ENCODE measurements around the gene SLC39A10. TPM values are rescaled to one million over a fixed set of nuclear protein-coding genes. Genes with fewer than 3 reads are reported as not detected.

Gene SLC39A10
- total RNA-seq, 1 experiment from 2014 or later = 167 TPM

DNA sequence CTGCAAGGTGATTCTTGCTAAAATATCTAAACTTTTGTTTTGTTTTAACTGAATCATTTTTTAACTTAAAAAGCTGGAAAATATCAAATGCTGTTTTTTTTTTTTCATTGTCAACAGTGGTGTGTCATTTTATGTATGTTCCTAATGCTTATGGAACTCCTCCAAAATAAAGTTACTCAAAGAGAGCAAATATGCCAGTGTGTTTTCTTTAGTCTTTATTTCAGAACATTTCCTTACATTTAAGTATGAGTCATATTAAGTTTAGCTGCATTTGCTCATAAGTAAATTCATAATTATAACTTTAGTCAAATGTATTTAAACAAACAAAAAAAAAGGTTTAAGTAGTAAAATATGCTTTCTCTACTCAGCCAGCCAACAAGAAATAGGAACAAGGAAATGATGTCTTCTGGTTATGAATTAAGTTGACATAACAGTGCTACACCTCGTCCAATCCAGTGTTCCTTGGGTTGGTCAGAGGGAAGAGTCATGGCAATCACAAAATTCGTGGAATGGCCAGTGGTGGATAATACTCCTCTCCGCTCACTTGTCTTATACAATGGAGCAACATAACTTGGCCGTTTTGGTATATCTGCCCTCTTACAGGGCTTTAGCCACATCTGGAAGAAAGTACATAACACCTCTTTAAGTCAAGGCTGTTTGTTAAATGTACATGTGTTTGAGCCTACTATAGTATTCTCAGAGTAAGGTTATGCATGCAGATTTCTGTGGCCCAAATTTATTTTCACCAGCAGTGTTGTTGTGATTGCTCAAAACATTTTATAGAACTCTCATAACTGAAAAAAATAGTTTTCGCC lies 80.7 kb downstream of the SLC39A10 start (continued):
- no peak for TF ChIP-seq CBFB (CRISPR knock-in tag; IDR thresholded peaks at IDR 0.05; ENCODE audit: low read depth)
- no peak for TF ChIP-seq EMX1 (CRISPR knock-in tag; IDR thresholded peaks at IDR 0.05)
- TF ChIP-seq ZBTB21 (CRISPR knock-in tag; IDR thresholded peaks at IDR 0.05; ENCODE audit: borderline replicate concordance) = no peak

- no peaks in the 10 kb centered on the region for H3K4me1 Mint-ChIP-seq
- TF ChIP-seq ZNF263 (CRISPR knock-in tag; IDR thresholded peaks at IDR 0.05; ENCODE audit: low read depth) (no peak), USF1 (CRISPR knock-in tag; IDR thresholded peaks at IDR 0.05) (no peak), ZNF219 (CRISPR knock-in tag; IDR thresholded peaks at IDR 0.05; ENCODE audit: borderline replicate concordance) (no peak), ZBTB43 (CRISPR knock-in tag; IDR thresholded peaks at IDR 0.05) (no peak), ERG (CRISPR knock-in tag; IDR thresholded peaks at IDR 0.05) (no peak), FOXP4 (CRISPR knock-in tag; IDR thresholded peaks at IDR 0.05) (no peak), MXD4 (CRISPR knock-in tag; IDR thresholded peaks at IDR 0.05; ENCODE audit: borderline replicate concordance) (no peak), TCF7 (CRISPR knock-in tag; IDR thresholded peaks at IDR 0.05; ENCODE audit: low read depth) (no peak), NFATC4 (CRISPR knock-in tag; IDR thresholded peaks at IDR 0.05) (no peak), IRF2 (CRISPR knock-in tag; IDR thresholded peaks at IDR 0.05; ENCODE audit: borderline replicate concordance, low read depth) (no peak)
- TF ChIP-seq, protein P1, sequence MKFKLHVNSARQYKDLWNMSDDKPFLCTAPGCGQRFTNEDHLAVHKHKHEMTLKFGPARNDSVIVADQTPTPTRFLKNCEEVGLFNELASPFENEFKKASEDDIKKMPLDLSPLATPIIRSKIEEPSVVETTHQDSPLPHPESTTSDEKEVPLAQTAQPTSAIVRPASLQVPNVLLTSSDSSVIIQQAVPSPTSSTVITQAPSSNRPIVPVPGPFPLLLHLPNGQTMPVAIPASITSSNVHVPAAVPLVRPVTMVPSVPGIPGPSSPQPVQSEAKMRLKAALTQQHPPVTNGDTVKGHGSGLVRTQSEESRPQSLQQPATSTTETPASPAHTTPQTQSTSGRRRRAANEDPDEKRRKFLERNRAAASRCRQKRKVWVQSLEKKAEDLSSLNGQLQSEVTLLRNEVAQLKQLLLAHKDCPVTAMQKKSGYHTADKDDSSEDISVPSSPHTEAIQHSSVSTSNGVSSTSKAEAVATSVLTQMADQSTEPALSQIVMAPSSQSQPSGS (CRISPR knock-in tag; IDR thresholded peaks at IDR 0.05; ENCODE audit: borderline replicate concordance, low read depth) = no peak
- peaks cover 4% of the 10 kb centered on the region; the same call in 1 of the 2 replicates for H3K27me3 Mint-ChIP-seq (ENCODE audit: low read depth)
- ChIA-PET POLR2A (no interaction called here), CTCF (no interaction called here)
- no peak overlapping the region for H3K4me3 Mint-ChIP-seq
- no peak for DNase-seq (ENCODE audit: low spot score)
- H3K9me3 Mint-ChIP-seq = peaks cover 49% of the 10 kb centered on the region
- peaks cover 68% of the 10 kb centered on the region for H3K36me3 Mint-ChIP-seq
- ATAC-seq = no peak
- H3K27ac Mint-ChIP-seq = no peak overlapping the region
These were observed 84.2 kb downstream of the SLC39A10 start for GRCh38 chr2:195741191-195741590.

DNA sequence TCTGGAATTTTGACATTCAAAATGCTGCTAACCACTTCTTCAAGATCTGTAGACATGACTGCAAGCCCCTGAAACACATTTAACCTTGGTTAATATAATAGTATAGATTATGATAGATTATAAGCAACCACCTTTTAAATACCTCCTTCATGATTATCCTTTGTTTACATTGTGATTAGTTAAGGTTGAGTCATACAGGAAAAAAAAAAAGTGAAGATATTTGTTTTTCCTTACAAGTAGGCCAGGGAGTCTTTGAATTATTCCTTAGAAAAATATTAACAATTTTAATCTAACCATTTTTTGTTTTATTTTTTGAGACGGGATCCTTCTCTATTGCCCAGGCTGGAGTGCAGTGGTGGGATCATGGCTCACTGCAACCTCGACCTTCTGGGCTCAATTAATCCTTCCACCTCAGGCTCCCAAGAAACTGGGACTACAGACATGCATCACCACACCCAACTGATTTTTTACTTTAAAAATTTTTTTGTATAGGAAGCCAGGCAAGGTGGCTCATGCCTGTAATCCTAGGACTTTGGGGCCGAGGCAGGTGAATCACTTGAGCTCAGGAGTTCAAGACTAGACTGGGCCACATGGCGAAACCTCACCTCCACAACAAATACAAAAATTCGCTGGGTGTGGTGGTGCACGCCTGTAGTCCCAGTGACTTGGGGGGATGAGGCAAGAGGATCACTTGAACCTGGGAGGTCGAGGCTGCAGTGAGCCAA lies 99.4 kb downstream of the SLC39A10 start:
- Mint-ChIP-seq H3K4me3 (no peak overlapping the region), H3K36me3 (no peaks in the 10 kb centered on the region), H3K4me1 (peaks cover 11% of the 10 kb centered on the region; the same call in 1 of the 2 replicates), H3K27ac (no peak overlapping the region), H3K9me3 (no peaks in the 10 kb centered on the region), H3K27me3 (ENCODE audit: low read depth) (no peaks in the 10 kb centered on the region)
- TF ChIP-seq NFE2L1 (CRISPR knock-in tag; IDR thresholded peaks at IDR 0.05) (no peak), TCF7 (CRISPR knock-in tag; IDR thresholded peaks at IDR 0.05; ENCODE audit: low read depth) (no peak), JAZF1 (CRISPR knock-in tag; IDR thresholded peaks at IDR 0.05) (no peak), OVOL2 (CRISPR knock-in tag; IDR thresholded peaks at IDR 0.05; ENCODE audit: borderline replicate concordance) (no peak), EMX1 (CRISPR knock-in tag; IDR thresholded peaks at IDR 0.05) (no peak), ATF1 (CRISPR knock-in tag; IDR thresholded peaks at IDR 0.05) (no peak)
- TF ChIP-seq, protein P2, sequence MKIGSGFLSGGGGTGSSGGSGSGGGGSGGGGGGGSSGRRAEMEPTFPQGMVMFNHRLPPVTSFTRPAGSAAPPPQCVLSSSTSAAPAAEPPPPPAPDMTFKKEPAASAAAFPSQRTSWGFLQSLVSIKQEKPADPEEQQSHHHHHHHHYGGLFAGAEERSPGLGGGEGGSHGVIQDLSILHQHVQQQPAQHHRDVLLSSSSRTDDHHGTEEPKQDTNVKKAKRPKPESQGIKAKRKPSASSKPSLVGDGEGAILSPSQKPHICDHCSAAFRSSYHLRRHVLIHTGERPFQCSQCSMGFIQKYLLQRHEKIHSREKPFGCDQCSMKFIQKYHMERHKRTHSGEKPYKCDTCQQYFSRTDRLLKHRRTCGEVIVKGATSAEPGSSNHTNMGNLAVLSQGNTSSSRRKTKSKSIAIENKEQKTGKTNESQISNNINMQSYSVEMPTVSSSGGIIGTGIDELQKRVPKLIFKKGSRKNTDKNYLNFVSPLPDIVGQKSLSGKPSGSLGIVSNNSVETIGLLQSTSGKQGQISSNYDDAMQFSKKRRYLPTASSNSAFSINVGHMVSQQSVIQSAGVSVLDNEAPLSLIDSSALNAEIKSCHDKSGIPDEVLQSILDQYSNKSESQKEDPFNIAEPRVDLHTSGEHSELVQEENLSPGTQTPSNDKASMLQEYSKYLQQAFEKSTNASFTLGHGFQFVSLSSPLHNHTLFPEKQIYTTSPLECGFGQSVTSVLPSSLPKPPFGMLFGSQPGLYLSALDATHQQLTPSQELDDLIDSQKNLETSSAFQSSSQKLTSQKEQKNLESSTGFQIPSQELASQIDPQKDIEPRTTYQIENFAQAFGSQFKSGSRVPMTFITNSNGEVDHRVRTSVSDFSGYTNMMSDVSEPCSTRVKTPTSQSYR (CRISPR knock-in tag; IDR thresholded peaks at IDR 0.05) = no peak
- ATAC-seq = no peak
- no peak for DNase-seq (ENCODE audit: low spot score)
- ChIA-PET CTCF (interaction anchor here (0.7 kb wide), 1 partner anchor 96 kb away, joined by 3 read pairs; no protein-coding TSS in a partner anchor), POLR2A (no interaction called here)
